ENCODE data around the gene FGGY.
"Not testable (repeated sequence)": the region's sequence is repeated elsewhere in the genome, so short reads cannot be mapped to it uniquely, and the experiment has no call there.

Gene FGGY

GRCh38 chr1:59442492-59442891 lies 145.6 kb downstream of the FGGY start:
- DNase-seq (ENCODE audit: low read depth in 3 of 3), result no peak

- DNase-seq (ENCODE audit: low read depth in 3 of 3), result no peak
These were observed 146.4 kb downstream of the FGGY start for GRCh38 chr1:59443310-59443709.

- no peak for DNase-seq (ENCODE audit: low read depth in 3 of 3)
These were observed 147.6 kb downstream of the FGGY start for GRCh38 chr1:59444520-59444919.

- DNase-seq (ENCODE audit: low read depth in 3 of 3), result no peak
These were observed 148.1 kb downstream of the FGGY start for GRCh38 chr1:59445040-59445439.

- no peak for DNase-seq (ENCODE audit: low read depth in 3 of 3)
These were observed 149.5 kb downstream of the FGGY start for GRCh38 chr1:59446257-59446901.

- no peak for DNase-seq (ENCODE audit: low read depth in 3 of 3)
These were observed 155.1 kb downstream of the FGGY start for GRCh38 chr1:59452026-59452425.

GRCh38 chr1:59452559-59452958 lies 155.7 kb downstream of the FGGY start:
- DNase-seq (ENCODE audit: low read depth in 3 of 3), result no peak

- no peak for DNase-seq (ENCODE audit: low read depth in 3 of 3)
These were observed 156.5 kb downstream of the FGGY start for GRCh38 chr1:59453297-59453968.

GRCh38 chr1:59455206-59455605 lies 158.3 kb downstream of the FGGY start:
- no peak for DNase-seq (ENCODE audit: low read depth in 3 of 3)

- DNase-seq (ENCODE audit: low read depth in 3 of 3), result no peak
These were observed 160.9 kb downstream of the FGGY start for GRCh38 chr1:59457786-59458185.

GRCh38 chr1:59458884-59459283 lies 162.0 kb downstream of the FGGY start:
- no peak for DNase-seq (ENCODE audit: low read depth in 3 of 3)

- DNase-seq (ENCODE audit: low read depth in 3 of 3), result not testable (repeated sequence)
These were observed 166.0 kb downstream of the FGGY start for GRCh38 chr1:59462942-59463341.

GRCh38 chr1:59465478-59465877 lies 168.6 kb downstream of the FGGY start:
- not testable (repeated sequence) for DNase-seq (ENCODE audit: low read depth in 3 of 3)

- no peak for DNase-seq (ENCODE audit: low read depth in 3 of 3)
These were observed 172.0 kb downstream of the FGGY start for GRCh38 chr1:59468828-59469428.

GRCh38 chr1:59471991-59472570 lies 175.2 kb downstream of the FGGY start:
- DNase-seq (ENCODE audit: low read depth in 3 of 3), result not testable (repeated sequence)

- no peak for DNase-seq (ENCODE audit: low read depth in 3 of 3)
These were observed 176.9 kb downstream of the FGGY start for GRCh38 chr1:59473831-59474230.

GRCh38 chr1:59474496-59474895 lies 177.6 kb downstream of the FGGY start:
- no peak for DNase-seq (ENCODE audit: low read depth in 3 of 3)

GRCh38 chr1:59475737-59476136 lies 178.8 kb downstream of the FGGY start:
- DNase-seq (ENCODE audit: low read depth in 3 of 3), result no peak

GRCh38 chr1:59477286-59477685 lies 180.4 kb downstream of the FGGY start:
- DNase-seq (ENCODE audit: low read depth in 3 of 3), result peak; percentile 20 to 58 (median 38)

- no peak for DNase-seq (ENCODE audit: low read depth in 3 of 3)
These were observed 181.0 kb downstream of the FGGY start for GRCh38 chr1:59477867-59478266.

- no peak for DNase-seq (ENCODE audit: low read depth in 3 of 3)
These were observed 181.9 kb downstream of the FGGY start for GRCh38 chr1:59478822-59479221.

- no peak for DNase-seq (ENCODE audit: low read depth in 3 of 3)
These were observed 183.4 kb downstream of the FGGY start for GRCh38 chr1:59480188-59480888.
